SW480 (cell line): ENCODE data around the gene ARL2BP.
"Not testable (repeated sequence)": the region's sequence is repeated elsewhere in the genome, so short reads cannot be mapped to it uniquely, and the experiment has no call there.

ENCODE experiments used
- DNase-seq: peaks from one replicate; pipeline ENCODE4 v3.0.0-alpha.2; 2016; ENCODE audit warnings: low spot score

The ARL2BP gene

GRCh38 chr16:57263541-57264351 lies 18.7 kb downstream of the ARL2BP start:
- no peak for DNase-seq

GRCh38 chr16:57264381-57264780 lies 19.3 kb downstream of the ARL2BP start:
- DNase-seq: no peak

- no peak for DNase-seq
These were observed 19.9 kb downstream of the ARL2BP start for GRCh38 chr16:57264950-57265371.

GRCh38 chr16:57265850-57266530 lies 20.9 kb downstream of the ARL2BP start:
- peak; percentile 60 for DNase-seq

- peak; percentile 42 for DNase-seq
These were observed 21.6 kb downstream of the ARL2BP start for GRCh38 chr16:57266531-57267260.

- not testable (repeated sequence) for DNase-seq
These were observed 22.3 kb downstream of the ARL2BP start for GRCh38 chr16:57267343-57267742.

- no peak for DNase-seq
These were observed 24.0 kb downstream of the ARL2BP start for GRCh38 chr16:57268804-57269800.

- no peak for DNase-seq
These were observed 25.4 kb downstream of the ARL2BP start for GRCh38 chr16:57270221-57271062.

GRCh38 chr16:57271063-57271345 lies 25.9 kb downstream of the ARL2BP start:
- DNase-seq: no peak

- no peak for DNase-seq
These were observed 26.9 kb downstream of the ARL2BP start for GRCh38 chr16:57271867-57272495.

GRCh38 chr16:57273359-57273758 lies 28.3 kb downstream of the ARL2BP start:
- no peak for DNase-seq

- DNase-seq: no peak
These were observed 28.8 kb downstream of the ARL2BP start for GRCh38 chr16:57273826-57274225.

GRCh38 chr16:57275946-57276345 lies 30.9 kb downstream of the ARL2BP start:
- DNase-seq: not testable (repeated sequence)

- DNase-seq: peak; percentile 76
These were observed 31.5 kb downstream of the ARL2BP start for GRCh38 chr16:57276596-57276995.

GRCh38 chr16:57277586-57277985 lies 32.5 kb downstream of the ARL2BP start:
- peak; percentile 94 for DNase-seq

GRCh38 chr16:57278494-57278893 lies 33.4 kb downstream of the ARL2BP start:
- DNase-seq: no peak

- no peak for DNase-seq
These were observed 35.0 kb downstream of the ARL2BP start for GRCh38 chr16:57279780-57280638.

- DNase-seq: no peak
These were observed 36.7 kb downstream of the ARL2BP start for GRCh38 chr16:57281791-57282190.

- no peak for DNase-seq
These were observed 37.6 kb downstream of the ARL2BP start for GRCh38 chr16:57282510-57283213.
